Measurements from ENCODE around the gene HOXB2. TPM values are rescaled to one million over a fixed set of nuclear protein-coding genes. Genes with fewer than 3 reads are reported as not detected.

The HOXB2 gene
- total and polyA plus RNA-seq, 9 of the 15 experiments (the other 6 are each of a cell fraction or from before 2014, with no cell fraction given): 2.1 to 97.7 (median 21.2) TPM

DNA sequence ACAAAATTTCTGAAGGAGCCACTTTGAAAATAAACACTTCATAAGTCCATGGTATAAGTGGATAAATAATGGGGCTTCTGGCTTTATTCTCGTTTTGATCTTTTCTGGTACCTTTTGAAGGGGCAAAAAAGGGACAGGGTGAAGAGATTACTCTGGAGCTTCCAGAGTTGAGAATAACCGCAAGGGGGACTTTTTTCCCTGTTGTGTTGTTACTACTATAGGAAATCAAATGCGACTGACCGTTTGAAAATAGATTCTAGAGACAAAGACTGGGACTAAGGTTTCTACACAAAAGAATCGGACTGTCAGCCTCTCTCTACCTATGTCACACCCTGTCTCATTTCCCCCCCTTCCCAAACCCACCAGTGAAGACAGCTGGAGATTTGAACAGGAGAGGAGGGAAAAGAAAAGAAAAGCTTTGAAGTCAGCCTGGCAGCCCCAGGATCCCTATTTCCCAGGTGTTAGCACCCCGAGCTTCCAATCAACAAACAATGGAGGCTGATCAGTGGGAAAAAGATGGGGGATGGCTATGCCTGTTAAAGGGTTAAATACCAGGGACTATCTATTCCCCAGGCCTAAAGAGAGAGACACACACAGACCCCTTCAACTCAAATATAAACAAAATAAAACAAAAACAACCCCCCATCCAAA, 24.9 kb upstream of the HOXB2 start:
- CTCF ChIA-PET (ENCODE audit: low intra/inter-chr PET ratio): no interaction called here
- Histone ChIP-seq H3K27ac (ENCODE audit: extremely low read depth, low read depth, low read length) (peak overlapping the region; percentile 44; the same call in 1 of the 3 replicates), H3K4me1 (replicated peaks in 1 of 2; ENCODE audit: control insufficient read depth in 2 of 2, insufficient read depth in 2 of 2, low read length in 2 of 2) (peaks cover 40 to 54% of the 10 kb centered on the region in 2 experiments), H2AFZ (ENCODE audit: low read depth, low read length) (no peak overlapping the region), H3K9me1 (ENCODE audit: control insufficient read depth, insufficient read depth, low read length) (no peaks in the 10 kb centered on the region), H3K9ac (ENCODE audit: insufficient read depth in 1 of 2, low read depth in 2 of 2, low read length in 2 of 2) (peak overlapping the region; percentile 24 to 38; a peak in 2 of 4 replicates), H3K4me3 (peak overlapping the region; percentile 14; the same call in 1 of the 2 replicates), H4K20me1 (replicated peaks; ENCODE audit: control insufficient read depth, insufficient read depth, low read length) (no peaks in the 10 kb centered on the region; the same call in 1 of the 2 replicates), H3K79me2 (ENCODE audit: control insufficient read depth, insufficient read depth, low read length) (peaks cover 88% of the 10 kb centered on the region), H3K4me2 (ENCODE audit: insufficient read depth, low read length) (peak overlapping the region; percentile 59; the same call in 1 of the 2 replicates), H3K27me3 (ENCODE audit: control insufficient read depth in 2 of 2, insufficient read depth in 2 of 2, low read length in 2 of 2) (no peaks in the 10 kb centered on the region), H3K9me3 (replicated peaks; ENCODE audit: control insufficient read depth, insufficient read depth, low read depth, low read length) (no peaks in the 10 kb centered on the region), H3K36me3 (ENCODE audit: control insufficient read depth, insufficient read depth, low read length) (peaks cover 95% of the 10 kb centered on the region)
- intact Hi-C loops (cut with micrococcal nuclease): no loop called here
- 56% methylated on average over 6 of the region's 6 CpGs for WGBS (ENCODE audit: insufficient coverage, low coverage, missing lambda C conversion rate)
- no peak for TF ChIP-seq MYBL2 (IDR thresholded peaks at IDR 0.05; ENCODE audit: low read depth)
- no peak for TF ChIP-seq MYBL2 (CRISPR knock-in tag; IDR thresholded peaks at IDR 0.05; ENCODE audit: borderline replicate concordance)
- TF ChIP-seq FOXM1 (IDR thresholded peaks at IDR 0.05; ENCODE audit: low read depth): no peak
- no peak for TF ChIP-seq FOXM1 (CRISPR knock-in tag; IDR thresholded peaks at IDR 0.05; ENCODE audit: low read depth)
- 0 out of 4 replicates have a peak, but pooled peaks of 1 of the 2 experiments have one; percentile 34 for TF ChIP-seq HDAC1 (IDR thresholded peaks at IDR 0.05)
- no peak for TF ChIP-seq SIX5 (IDR thresholded peaks at IDR 0.05; ENCODE audit: borderline replicate concordance in 1 of 2, insufficient read depth in 1 of 2, low read depth in 1 of 2, low read length in 2 of 2)
- no peak for TF ChIP-seq TCF3 (CRISPR knock-in tag; IDR thresholded peaks at IDR 0.05)
- TF ChIP-seq RNF2 (IDR thresholded peaks at IDR 0.05): no peak
- TF ChIP-seq, protein P1, sequence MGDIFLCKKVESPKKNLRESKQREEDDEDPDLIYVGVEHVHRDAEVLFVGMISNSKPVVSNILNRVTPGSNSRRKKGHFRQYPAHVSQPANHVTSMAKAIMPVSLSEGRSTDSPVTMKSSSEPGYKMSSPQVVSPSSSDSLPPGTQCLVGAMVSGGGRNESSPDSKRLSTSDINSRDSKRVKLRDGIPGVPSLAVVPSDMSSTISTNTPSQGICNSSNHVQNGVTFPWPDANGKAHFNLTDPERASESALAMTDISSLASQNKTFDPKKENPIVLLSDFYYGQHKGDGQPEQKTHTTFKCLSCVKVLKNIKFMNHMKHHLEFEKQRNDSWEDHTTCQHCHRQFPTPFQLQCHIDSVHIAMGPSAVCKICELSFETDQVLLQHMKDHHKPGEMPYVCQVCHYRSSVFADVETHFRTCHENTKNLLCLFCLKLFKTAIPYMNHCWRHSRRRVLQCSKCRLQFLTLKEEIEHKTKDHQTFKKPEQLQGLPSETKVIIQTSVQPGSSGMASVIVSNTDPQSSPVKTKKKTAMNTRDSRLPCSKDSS (IDR thresholded peaks at IDR 0.05; ENCODE audit: low read depth, partially characterized antibody): no peak
- no peak for TF ChIP-seq POLR2G (IDR thresholded peaks at IDR 0.05; ENCODE audit: low read depth, low read length)
- FAIRE-seq (no peak), DNase-seq (ENCODE audit: extremely low read depth in 1 of 4, low spot score in 3 of 4) (no peak), ATAC-seq (no peak)
- POLR2A ChIA-PET: interaction anchor here (0.6 to 2.2 kb wide), 5 partner anchors 13 to 155 kb away, joined by 3 to 9 read pairs (median 4); no protein-coding TSS in a partner anchor
- in situ Hi-C loops (cut with MboI): no loop called here
- no TSS peak for BruUV-seq (replicated peaks)
